ENCODE results near the gene CEP89.
"Not testable (repeated sequence)": the region's sequence is repeated elsewhere in the genome, so short reads cannot be mapped to it uniquely, and the experiment has no call there.

CEP89 gene

GRCh38 chr19:32891609-32892008, 80.1 kb downstream of the CEP89 start:
- DNase-seq (ENCODE audit: low read depth) = no peak
- no peak overlapping the region for H3K4me3 ChIP-seq (ENCODE audit: control insufficient read depth, low read depth, low read length)
- TF ChIP-seq, protein P1, sequence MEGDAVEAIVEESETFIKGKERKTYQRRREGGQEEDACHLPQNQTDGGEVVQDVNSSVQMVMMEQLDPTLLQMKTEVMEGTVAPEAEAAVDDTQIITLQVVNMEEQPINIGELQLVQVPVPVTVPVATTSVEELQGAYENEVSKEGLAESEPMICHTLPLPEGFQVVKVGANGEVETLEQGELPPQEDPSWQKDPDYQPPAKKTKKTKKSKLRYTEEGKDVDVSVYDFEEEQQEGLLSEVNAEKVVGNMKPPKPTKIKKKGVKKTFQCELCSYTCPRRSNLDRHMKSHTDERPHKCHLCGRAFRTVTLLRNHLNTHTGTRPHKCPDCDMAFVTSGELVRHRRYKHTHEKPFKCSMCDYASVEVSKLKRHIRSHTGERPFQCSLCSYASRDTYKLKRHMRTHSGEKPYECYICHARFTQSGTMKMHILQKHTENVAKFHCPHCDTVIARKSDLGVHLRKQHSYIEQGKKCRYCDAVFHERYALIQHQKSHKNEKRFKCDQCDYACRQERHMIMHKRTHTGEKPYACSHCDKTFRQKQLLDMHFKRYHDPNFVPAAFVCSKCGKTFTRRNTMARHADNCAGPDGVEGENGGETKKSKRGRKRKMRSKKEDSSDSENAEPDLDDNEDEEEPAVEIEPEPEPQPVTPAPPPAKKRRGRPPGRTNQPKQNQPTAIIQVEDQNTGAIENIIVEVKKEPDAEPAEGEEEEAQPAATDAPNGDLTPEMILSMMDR (IDR thresholded peaks at IDR 0.05; ENCODE audit: control insufficient read depth, insufficient read depth, low read depth, low read length, missing control alignments) = no peak

DNA sequence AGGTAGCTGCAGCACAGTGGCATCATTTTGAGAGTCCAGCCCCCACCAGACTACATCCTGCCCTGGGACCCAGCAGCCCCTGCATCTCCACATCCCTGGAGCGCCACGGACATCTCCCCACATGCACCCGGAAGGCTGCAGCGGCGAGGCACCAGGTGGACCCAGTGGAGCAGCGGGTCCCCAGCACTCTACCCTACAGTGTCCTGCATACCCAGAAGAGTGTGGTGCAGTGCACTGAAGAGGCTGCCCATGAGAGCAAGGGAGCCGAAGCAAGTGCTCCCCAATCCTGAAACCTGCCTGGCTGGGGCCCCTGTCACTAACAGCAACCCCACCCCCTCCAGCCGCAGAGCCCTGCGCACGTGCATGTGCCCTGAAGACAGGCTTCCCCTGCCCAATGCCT, 80.9 kb downstream of the CEP89 start:
- no peak for DNase-seq (ENCODE audit: low read depth)
- H3K4me3 ChIP-seq (ENCODE audit: control insufficient read depth, low read depth, low read length) = no peak overlapping the region
- TF ChIP-seq, protein P1 (IDR thresholded peaks at IDR 0.05; ENCODE audit: control insufficient read depth, insufficient read depth, low read depth, low read length, missing control alignments) = no peak

DNA sequence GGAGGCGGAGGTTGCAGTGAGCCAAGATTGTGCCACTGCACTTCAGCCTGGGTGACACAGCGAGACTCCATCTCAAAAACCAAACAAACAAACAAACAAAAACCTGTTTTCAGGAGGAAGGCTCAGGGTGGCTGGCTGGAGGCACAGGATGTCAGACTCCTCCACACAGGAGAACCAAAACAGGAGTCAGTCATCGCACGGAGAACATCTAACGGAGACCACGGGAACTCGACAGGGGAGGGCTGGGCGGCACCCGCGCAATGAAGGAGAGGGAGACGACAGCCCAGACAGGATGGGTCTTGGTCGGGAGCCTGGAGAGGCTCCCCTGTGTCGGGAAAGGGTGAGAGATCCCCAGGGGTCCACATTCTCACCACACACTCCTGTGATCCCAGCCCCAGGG, 81.4 kb downstream of the CEP89 start:
- no peak for DNase-seq (ENCODE audit: low read depth)
- TF ChIP-seq, protein P1 (IDR thresholded peaks at IDR 0.05; ENCODE audit: control insufficient read depth, insufficient read depth, low read depth, low read length, missing control alignments) = no peak
- H3K4me3 ChIP-seq (ENCODE audit: control insufficient read depth, low read depth, low read length) = no peak overlapping the region

GRCh38 chr19:32889137-32889934, 82.4 kb downstream of the CEP89 start:
- H3K4me3 ChIP-seq (ENCODE audit: control insufficient read depth, low read depth, low read length) = no peak overlapping the region
- TF ChIP-seq, protein P1 (IDR thresholded peaks at IDR 0.05; ENCODE audit: control insufficient read depth, insufficient read depth, low read depth, low read length, missing control alignments) = no peak

DNA sequence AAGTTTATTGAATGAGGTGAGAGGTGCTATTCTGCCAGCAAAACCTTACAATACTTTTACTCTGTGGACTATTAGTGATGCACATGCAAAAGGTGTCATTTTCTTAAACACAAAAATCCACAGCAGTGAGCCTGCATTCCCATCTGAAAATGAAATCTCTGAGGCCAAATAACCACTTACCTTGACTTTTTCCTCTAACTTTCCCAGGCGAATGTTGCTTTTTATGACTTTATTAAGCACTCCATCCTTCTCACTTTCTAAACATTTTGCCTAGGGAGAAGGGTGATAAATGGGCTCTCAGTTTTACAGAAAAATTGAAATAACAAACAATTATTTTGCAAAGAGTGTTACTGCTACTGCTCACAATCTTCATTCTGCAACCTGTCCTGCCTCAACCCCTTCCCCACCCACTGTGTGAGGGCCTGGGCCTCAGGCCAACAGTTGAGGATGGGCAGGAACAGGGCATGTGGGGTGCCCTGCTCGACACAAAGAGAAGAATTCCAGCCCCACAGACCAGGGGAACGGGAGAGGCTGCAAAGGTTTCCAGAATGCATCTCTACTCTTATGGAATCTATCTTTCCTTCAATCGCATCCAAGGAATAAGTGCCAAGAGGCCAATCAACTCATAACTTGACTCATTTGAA, 84.1 kb downstream of the CEP89 start:
- TF ChIP-seq, protein P1 (IDR thresholded peaks at IDR 0.05; ENCODE audit: control insufficient read depth, insufficient read depth, low read depth, low read length, missing control alignments) = no peak
- H3K4me3 ChIP-seq (ENCODE audit: control insufficient read depth, low read depth, low read length) = no peak overlapping the region
- DNase-seq (ENCODE audit: low read depth) = no peak

More at GRCh38 chr19:32889137-32889934, 82.4 kb downstream of the CEP89 start:
- no peak for DNase-seq (ENCODE audit: low read depth)

DNA sequence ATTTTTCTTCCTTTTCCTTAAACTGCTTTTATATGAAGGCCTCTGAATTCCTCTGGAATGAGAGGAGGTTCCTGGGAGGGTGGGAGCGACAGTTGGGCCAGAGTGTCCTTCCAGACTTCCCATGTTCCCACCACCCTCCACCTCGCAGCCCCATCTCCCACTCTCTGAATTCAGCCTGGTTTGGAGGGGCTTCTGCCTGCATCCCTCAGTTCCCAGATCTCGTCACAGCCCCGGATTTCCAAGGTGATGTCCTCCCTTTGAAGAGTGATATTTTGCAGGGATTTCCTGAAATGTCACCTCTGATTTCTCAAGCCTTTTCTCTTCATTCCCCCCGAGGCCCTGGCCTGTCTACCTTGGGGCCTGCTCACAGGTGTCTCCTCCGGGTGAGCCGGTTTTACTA, 85.5 kb downstream of the CEP89 start:
- DNase-seq (ENCODE audit: low read depth) = no peak
- no peak overlapping the region for H3K4me3 ChIP-seq (ENCODE audit: control insufficient read depth, low read depth, low read length)
- TF ChIP-seq, protein P1 (IDR thresholded peaks at IDR 0.05; ENCODE audit: control insufficient read depth, insufficient read depth, low read depth, low read length, missing control alignments) = no peak

DNA sequence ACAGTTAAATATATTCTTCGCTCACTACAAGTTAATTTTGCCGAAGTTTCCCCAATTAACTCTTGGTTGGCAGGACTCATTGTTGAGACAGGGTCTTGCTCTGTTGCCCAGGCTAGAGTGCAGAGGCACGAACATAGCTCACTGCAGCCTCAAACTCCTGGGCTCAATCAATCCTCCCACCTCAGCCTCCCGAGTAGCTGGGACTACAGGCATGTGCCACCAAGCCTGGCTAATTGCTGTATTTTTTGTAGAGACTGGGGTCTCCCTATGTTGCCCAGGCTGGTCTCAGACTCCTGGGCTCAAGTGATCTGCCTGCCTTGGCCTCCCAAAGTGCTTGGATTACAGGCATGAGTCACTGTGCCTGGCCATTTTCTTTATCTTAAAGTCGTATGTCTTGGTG, 86.5 kb downstream of the CEP89 start:
- not testable (repeated sequence) for DNase-seq (ENCODE audit: low read depth); H3K4me3 ChIP-seq (ENCODE audit: control insufficient read depth, low read depth, low read length)

Measured in AG09309 (cell line).